Aorta (tissue), 5 donors: ENCODE data around the gene GJB6. TPM values are rescaled to one million over a fixed set of nuclear protein-coding genes. Genes with fewer than 3 reads are reported as not detected.
A peak's percentile ranks its signal among the peaks of the same experiment; 100 is the strongest.

Source experiments
- ATAC-seq: fragments of 200-7000 bp; cut with Tn5 transposase; one replicate; pipeline ENCODE4 v1.9.1; 2022; ENCODE audit warnings: moderate library complexity; ENCODE audit not compliant: low FRiP score
- DNase-seq, 2 donors: peaks; one replicate each; pipeline ENCODE4 v3.0.0-alpha.2; 2020
- H3K27ac ChIP-seq, 2 donors: one replicate each; pipeline ENCODE4 v1.5.1; 2013; ENCODE audit warnings: low read length in 2 of 2, mild to moderate bottlenecking in 2 of 2, moderate library complexity in 2 of 2, control low read depth in 1 of 2, inconsistent platforms in 1 of 2, low read depth in 1 of 2
- H3K27me3 ChIP-seq, 2 donors: one replicate each; pipeline ENCODE4 v1.6.1; 2013; ENCODE audit warnings: control low read depth in 1 of 2, low read length in 1 of 2, mild to moderate bottlenecking in 1 of 2, moderate library complexity in 1 of 2; ENCODE audit not compliant: insufficient read depth in 2 of 2, control insufficient read depth in 1 of 2
- H3K36me3 ChIP-seq, 2 donors: one replicate each; pipeline ENCODE4 v1.6.1; 2013; ENCODE audit warnings: control low read depth in 1 of 2, low read length in 1 of 2, mild to moderate bottlenecking in 1 of 2; ENCODE audit not compliant: insufficient read depth in 2 of 2, control insufficient read depth in 1 of 2
- H3K4me1 ChIP-seq, 2 donors: one replicate each; pipeline ENCODE4 v1.6.1; 2013; ENCODE audit warnings: low read length in 2 of 2, control low read depth in 1 of 2, mild to moderate bottlenecking in 1 of 2, moderate library complexity in 1 of 2; ENCODE audit not compliant: insufficient read depth in 2 of 2, control insufficient read depth in 1 of 2
- H3K4me3 ChIP-seq, 2 donors: one replicate each; pipeline ENCODE4 v1.5.1; 2013; ENCODE audit warnings: low read length in 2 of 2, control low read depth in 1 of 2, mild to moderate bottlenecking in 1 of 2
- H3K9me3 ChIP-seq: one replicate; pipeline ENCODE4 v1.6.1; 2013; ENCODE audit warnings: mild to moderate bottlenecking, low read length; ENCODE audit not compliant: control insufficient read depth
- WGBS, 2 donors: extraction: QIAGEN DNeasy Blood & Tissue Kit; methylation state at CpG; one replicate each; pipeline ENCODE4 v1.1.7; 2013; 5-methylcytosine and 5-hydroxymethylcytosine counted together
- intact Hi-C, 2 donors: fragments of 100-400 bp; cut with DNase I; formaldehyde crosslinking; loops; one replicate each; pipeline versions ENCODE4 v1.14.2 to v1.15.0; 2022
- polyA plus RNA-seq, 2 donors: library from polyadenylated mRNA; stranded (reverse); fragments of 200-250 nt; gene quantifications; one replicate each; pipeline ENCODE4 v1.2.3, GENCODE V29; 2013
- total RNA-seq, 2 donors: library from RNA; stranded (reverse); fragmentation: NEBNext Ultra II Directional; extraction: Animal tissue kit (Norgen Biotek cat#: 25700); gene quantifications; one replicate each; pipeline ENCODE4 v1.2.1, GENCODE V29; 2021
- donor health status: healthy with polysubstance abuse.
- donor health status: Bipolar disorder and iron deficiency.
- donor health status: DM: no; HTN: no; CAD: no.
- donor health status: DM: no; HTN: no; CAD: no.
- donor health status: DM: yes; HTN: yes; CAD: no.

Gene GJB6
- total and polyA plus RNA-seq, 4 donors, result 0.25 TPM; not detected in 3

DNA sequence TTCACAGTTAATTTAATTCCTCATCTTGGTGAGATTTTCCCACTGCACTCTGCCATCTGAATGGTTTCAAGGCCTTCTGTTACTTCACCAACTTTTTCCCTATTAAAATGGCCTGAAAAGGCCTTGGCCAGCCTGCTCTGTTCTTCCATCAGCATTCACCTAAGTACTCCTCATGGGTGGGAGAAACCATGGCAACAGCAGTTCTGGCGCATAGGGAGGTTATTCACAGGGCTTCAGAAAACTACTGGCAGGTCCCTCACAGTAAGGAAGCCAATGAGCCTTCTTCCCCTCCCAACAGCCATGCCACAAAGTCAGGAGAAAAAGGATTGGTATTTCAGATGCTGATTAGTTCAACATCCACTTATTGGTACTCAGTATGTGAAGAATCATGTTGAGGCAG is 22.2 kb downstream of the GJB6 start:
- WGBS, 2 donors, result 54 to 76% methylated on average over 1 of the region's 1 CpG
- Histone ChIP-seq H3K27me3 (no peaks in the 10 kb centered on the region), H3K9me3 (no peaks in the 10 kb centered on the region), H3K4me3 (no peak overlapping the region), H3K4me1 (no peaks in the 10 kb centered on the region), H3K36me3 (no peaks in the 10 kb centered on the region), H3K27ac (no peak overlapping the region)
- DNase-seq, result no peak
- ATAC-seq, result no peak
- intact Hi-C loops, result no loop called here

DNA sequence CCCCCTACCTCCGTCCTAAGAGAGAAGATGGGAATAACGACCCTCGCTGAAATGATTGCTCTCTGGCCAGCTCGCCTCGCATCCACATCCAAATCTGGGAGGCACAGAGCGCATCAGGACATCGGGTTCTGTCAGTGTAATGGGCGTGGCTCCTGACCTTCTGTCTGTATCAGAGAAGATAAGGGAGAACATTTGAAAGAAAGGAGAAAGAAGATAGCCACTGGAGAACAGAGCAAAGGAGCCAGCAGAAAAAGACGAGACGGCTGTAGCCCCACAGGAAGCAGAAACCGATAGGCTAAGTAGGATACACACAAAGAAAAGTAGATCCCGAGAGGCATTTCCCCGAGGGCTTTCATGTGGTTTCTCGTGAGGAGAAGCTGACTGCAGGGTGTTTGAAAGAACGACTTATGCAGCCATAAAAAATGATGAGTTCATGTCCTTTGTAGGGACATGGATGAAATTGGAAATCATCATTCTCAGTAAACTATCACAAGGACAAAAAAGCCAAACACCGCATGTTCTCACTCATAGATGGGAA is 25.4 kb downstream of the GJB6 start:
- Histone ChIP-seq H3K27ac (no peak overlapping the region), H3K9me3 (no peaks in the 10 kb centered on the region), H3K4me1 (no peaks in the 10 kb centered on the region), H3K4me3 (no peak overlapping the region), H3K36me3 (no peaks in the 10 kb centered on the region), H3K27me3 (peaks cover 0 to 1% of the 10 kb centered on the region in 2 donors)
- ATAC-seq (no peak), DNase-seq (no peak)
- WGBS, 2 donors, result 75 to 77% methylated on average over 16 of the region's 16 CpGs
- intact Hi-C loops, result no loop called here

DNA sequence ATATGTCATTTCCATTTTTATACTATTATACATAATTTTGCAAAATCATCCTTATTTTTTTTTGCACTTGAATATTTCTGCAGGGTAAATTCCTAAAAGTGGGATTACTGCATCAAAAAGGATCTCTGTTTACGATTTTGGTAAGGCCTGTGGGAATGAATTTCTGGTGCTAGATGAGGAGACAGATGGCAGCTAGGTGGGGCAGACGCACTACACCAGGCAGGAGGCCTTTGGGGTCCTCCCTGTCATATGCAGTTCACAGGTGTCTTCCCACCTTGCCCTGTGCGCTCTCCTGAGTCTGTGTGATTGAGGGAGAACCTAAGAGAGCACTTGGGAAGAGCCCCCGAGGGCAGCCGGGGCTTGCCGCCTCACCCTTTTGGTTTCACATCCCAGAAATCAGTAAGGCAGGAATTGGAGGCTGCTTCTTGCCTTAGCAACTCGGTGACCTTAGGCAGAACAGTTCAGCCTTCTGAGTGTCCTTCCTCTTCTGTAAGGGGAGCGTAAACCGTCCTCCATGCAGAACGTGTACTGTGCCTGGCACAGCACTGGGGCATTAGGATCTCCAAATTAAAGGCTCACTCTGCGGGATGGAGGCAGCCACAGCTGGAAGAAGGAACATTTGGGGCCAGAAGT is 25.9 kb downstream of the GJB6 start:
- DNase-seq (no peak), ATAC-seq (no peak)
- intact Hi-C loops, result no loop called here
- WGBS, 2 donors, result 74 to 75% methylated on average over 11 of the region's 11 CpGs
- no peak overlapping the region for H3K4me3 ChIP-seq
- H3K4me1 ChIP-seq, result no peaks in the 10 kb centered on the region
- H3K27me3 ChIP-seq, result peaks cover 0 to 1% of the 10 kb centered on the region in 2 donors
- peaks cover 2% of the 10 kb centered on the region for H3K9me3 ChIP-seq
- H3K36me3 ChIP-seq, result no peaks in the 10 kb centered on the region
- no peak overlapping the region for H3K27ac ChIP-seq

DNA sequence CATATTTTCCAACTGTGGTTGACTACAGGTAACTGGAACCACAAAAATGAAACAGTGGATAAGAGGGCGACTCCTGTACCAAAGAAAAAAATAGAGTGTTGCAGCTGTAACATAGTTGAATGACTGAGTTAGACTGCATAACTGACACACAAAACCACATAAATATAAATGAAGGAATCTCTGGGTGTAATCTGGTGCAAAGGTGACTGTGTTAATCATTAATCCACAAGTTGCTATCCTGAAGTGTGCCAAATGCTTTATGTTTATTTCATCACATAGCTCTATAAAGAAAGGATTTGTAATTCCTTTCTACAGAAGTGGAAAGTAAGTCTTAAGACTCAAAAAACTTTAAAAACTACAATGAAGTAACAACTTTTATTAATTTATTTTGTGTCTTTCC is 33.3 kb downstream of the GJB6 start:
- Histone ChIP-seq H3K9me3 (peaks cover 2% of the 10 kb centered on the region), H3K4me1 (no peaks in the 10 kb centered on the region), H3K4me3 (no peak overlapping the region), H3K36me3 (no peaks in the 10 kb centered on the region), H3K27me3 (no peaks in the 10 kb centered on the region), H3K27ac (no peak overlapping the region)
- no peak for ATAC-seq
- WGBS, 2 donors, result 82 to 85% methylated on average over 1 of the region's 1 CpG
- DNase-seq, result no peak
- intact Hi-C loops, result no loop called here

DNA sequence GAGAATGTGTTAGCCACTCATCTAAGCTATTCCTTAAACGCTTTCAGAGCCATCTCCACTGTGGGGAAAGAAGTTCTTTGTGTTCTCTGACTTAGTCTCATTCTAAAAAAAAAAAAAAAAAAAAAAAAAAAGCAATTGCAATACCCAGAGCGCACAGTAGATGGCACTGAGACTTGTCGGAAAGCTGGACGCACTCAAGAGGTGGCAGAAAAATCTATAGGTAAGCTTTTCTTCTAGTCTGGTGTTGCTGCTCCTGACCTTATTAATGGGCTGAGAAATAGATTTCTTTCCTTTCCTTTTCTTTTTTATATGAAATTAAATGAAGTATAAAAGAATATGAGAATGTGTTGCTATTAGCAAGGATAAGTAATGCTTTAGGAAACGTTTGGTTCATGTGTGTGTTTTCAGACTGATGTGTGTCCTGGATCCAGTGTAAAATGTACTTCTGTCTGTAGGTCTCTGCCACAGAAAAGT is 34.7 kb downstream of the GJB6 start:
- 4 to 7% methylated on average over 5 of the region's 5 CpGs for WGBS, 2 donors
- intact Hi-C loops, result no loop called here
- no peak overlapping the region for H3K27ac ChIP-seq
- ATAC-seq (peak; percentile 53), DNase-seq (no peak)
- no peak overlapping the region for H3K4me3 ChIP-seq
- H3K9me3 ChIP-seq, result peaks cover 2% of the 10 kb centered on the region
- no peaks in the 10 kb centered on the region for H3K36me3 ChIP-seq
- no peaks in the 10 kb centered on the region for H3K4me1 ChIP-seq
- H3K27me3 ChIP-seq, result no peaks in the 10 kb centered on the region

DNA sequence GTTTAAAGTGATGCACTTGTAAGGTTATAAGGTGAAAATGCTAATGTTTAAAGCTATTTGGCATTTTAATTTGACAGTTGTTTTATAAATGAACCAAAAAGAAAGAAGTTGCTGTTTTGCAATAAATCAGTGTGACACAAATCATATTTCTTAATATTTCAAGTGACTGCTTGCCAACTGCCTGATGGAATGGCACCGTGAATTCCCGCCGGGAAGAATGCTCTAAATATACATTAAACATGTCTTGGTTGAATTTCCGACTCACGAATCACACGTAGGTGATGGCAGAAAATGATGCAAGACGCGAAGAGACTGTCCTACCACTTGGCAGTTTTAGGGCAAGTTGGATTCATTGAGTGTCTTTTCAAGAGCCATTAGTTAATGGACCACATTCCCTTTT is 36.3 kb downstream of the GJB6 start:
- Histone ChIP-seq H3K27ac (no peak overlapping the region), H3K4me1 (no peaks in the 10 kb centered on the region), H3K27me3 (no peaks in the 10 kb centered on the region), H3K9me3 (no peaks in the 10 kb centered on the region), H3K4me3 (no peak overlapping the region), H3K36me3 (no peaks in the 10 kb centered on the region)
- intact Hi-C loops, result no loop called here
- 28 to 33% methylated on average over 8 of the region's 8 CpGs for WGBS, 2 donors
- DNase-seq (no peak), ATAC-seq (no peak)

DNA sequence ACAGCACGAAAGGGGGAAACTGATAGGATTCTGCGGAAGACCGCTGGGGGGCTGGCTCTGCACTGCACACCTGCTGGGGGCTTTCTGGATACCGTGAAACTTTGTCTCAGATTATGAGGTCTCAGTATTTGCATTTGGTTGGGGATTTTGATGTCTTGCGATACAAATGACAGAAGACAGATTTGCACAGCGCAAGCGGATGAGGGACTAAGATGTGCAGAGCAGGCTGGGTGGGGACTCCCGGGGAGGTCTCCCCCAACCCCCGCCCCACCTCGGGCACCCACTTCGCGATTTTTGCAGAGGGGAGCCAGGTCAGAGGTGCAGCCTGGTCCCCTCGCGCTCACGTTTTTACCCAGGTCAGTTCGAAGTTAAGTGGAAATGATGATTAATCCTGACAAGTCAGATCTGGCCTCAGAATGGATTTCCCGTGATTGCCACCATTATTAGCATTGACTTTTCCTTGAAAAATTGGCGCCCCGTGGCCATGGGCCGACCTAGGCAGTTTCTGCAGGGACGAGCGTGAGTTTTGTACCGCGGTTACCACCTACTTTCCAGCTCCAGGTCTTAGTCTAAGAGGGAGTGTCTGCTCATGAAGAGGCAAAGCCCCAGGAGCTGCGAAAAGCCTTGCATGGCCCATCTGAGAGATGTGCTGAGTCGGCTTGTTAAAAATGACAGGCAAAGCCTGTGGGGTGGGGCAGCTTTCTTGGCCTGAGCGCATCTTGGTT is 38.0 kb downstream of the GJB6 start:
- Histone ChIP-seq H3K9me3 (no peaks in the 10 kb centered on the region), H3K27me3 (peaks cover 0 to 2% of the 10 kb centered on the region in 2 donors), H3K4me3 (no peak overlapping the region), H3K27ac (no peak overlapping the region), H3K36me3 (no peaks in the 10 kb centered on the region), H3K4me1 (no peaks in the 10 kb centered on the region)
- 10 to 13% methylated on average over 27 of the region's 27 CpGs for WGBS, 2 donors
- ATAC-seq, result no peak
- no peak for DNase-seq
- intact Hi-C loops, result no loop called here

DNA sequence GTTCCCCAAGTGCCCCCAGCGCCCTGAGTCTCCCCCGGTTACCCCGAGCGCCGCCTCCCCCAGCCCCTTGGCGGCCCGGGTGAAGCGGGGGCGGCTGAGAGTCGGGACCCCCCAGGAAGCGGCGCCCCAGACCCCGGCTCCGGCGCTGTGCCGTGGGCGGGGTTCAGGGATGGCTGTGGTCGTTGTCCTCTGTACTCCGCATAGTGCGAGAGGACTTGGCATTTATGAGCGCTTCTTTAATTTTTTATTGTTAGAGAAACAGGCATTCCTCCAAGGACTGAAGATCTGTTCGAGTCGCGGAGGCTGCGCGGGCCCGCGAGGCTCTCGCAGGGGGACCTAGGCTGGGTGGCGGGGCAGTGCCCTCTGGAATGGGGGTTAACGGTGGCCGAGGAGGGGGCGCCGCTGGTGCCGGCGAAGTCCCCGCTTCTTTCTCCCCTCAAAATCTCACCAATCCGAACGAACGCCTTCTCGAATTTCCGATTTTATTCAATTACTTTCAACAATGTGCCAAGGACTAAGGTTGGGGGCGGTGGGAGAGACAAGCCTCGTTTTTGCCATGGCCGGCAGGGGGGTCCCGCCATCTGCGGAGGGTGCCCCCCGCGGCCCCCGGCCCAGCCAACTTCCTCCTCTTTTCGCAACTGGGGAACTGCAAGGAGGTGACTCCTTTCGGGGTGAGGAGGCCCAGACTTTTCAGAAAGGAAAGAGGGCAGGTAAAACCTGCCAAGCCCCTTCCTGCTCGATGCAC is 38.8 kb downstream of the GJB6 start:
- WGBS, 2 donors, result 2 to 4% methylated on average over 52 to 53 of the region's 53 CpGs
- intact Hi-C loops, result no loop called here
- ATAC-seq (no peak), DNase-seq (no peak)
- H3K4me1 ChIP-seq, result no peaks in the 10 kb centered on the region
- no peaks in the 10 kb centered on the region for H3K9me3 ChIP-seq
- H3K27ac ChIP-seq, result no peak overlapping the region
- no peaks in the 10 kb centered on the region for H3K36me3 ChIP-seq
- peaks cover 0 to 2% of the 10 kb centered on the region in 2 donors for H3K27me3 ChIP-seq
- peak overlapping the region; percentile 23 to 28 for H3K4me3 ChIP-seq
